HuH-7.5 (cell line): Measurements from ENCODE around the gene RAI1.

Experiments used
- DNase-seq: peaks from one replicate; pipeline ENCODE4 v3.0.0; 2011; ENCODE audit warnings: low spot score

Gene RAI1

DNA sequence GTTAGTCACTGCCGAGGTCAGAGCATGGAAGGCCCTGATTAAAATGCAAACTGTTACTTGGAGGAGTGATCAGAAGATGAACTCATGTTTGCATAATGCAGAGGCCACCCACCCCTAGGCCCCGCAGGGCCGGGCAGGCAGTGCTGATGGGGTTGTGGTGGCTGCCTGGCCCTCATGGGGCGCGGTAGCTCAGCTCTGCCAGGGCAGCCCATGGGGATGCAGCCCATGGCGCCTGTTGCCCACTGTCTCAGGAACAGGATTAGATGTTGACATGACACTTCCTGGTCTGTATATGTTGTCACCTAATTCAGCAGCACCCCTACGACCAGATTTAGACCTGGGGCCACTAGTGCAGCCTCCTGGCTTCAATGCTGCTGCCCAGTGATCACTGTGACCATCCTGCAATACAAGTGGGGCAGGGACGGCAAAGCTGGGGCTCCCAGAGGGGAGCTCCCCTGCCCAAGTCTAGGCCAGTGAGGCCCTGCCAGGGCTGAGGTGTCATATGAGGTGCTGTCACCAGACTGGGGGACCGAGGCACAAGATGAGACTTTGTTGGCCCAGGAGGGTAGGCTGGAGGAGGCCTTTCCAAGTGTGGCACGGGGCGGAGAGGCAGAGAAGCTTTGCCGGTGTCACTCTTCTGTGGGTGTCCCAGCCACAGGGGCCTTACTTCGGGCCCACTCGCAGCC is 49.1 kb downstream of the RAI1 start:
- DNase-seq: no peak

DNA sequence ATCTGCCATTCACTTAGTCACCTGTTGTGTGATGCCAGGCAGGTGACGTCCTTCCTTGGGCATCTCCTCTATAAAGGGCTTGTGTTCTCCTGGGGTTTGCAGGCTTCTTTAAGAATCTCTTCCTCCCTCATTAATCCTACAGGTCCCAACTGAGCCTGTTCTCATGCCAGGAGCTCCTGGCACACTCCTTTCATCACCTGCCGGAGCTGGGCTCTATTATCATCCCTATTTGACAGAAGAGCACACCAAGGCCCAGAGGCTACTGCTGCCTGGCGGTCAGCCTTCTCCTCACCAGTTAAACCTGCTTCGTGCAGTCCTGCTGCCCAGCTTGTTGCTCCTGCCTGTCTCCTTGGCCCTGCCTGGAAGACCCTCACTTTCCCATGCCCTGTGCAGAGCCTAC is 51.2 kb downstream of the RAI1 start:
- no peak for DNase-seq

DNA sequence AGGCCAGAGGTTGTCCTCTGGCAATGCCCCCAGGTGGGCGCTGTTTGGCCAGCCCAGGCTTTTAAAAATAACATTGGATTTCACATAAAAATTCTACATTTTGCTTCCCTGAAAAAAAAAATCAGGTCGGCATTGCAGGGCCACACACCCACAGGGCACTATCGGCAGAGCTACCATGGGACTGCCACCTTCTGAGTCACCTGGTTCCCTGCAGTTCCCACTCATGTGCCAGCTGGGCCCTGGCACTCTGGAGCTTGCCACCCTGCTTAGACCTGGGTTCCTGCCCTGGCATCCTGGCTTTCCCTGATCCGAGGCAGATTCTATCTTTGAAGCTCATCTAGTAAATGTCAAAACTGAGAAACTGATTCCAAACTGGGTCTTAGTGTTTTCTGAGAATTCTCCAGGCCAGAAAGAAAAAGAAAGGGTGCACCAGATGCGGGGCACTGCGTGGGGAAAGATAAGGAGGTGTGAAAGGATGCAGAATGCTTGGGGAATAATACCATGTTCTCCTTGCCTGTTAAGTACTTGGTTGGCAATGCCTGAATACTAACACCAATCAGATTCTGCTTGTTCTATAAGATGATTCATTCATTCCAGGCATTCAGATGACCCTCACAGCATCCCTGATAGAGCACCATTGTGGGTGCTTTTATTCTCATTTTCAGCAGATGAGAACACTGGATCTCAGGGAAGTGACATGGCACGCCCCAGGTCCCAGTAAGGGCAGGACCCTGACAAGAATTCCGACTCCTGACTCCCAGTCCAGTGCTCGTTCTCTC is 51.8 kb downstream of the RAI1 start:
- no peak for DNase-seq

DNA sequence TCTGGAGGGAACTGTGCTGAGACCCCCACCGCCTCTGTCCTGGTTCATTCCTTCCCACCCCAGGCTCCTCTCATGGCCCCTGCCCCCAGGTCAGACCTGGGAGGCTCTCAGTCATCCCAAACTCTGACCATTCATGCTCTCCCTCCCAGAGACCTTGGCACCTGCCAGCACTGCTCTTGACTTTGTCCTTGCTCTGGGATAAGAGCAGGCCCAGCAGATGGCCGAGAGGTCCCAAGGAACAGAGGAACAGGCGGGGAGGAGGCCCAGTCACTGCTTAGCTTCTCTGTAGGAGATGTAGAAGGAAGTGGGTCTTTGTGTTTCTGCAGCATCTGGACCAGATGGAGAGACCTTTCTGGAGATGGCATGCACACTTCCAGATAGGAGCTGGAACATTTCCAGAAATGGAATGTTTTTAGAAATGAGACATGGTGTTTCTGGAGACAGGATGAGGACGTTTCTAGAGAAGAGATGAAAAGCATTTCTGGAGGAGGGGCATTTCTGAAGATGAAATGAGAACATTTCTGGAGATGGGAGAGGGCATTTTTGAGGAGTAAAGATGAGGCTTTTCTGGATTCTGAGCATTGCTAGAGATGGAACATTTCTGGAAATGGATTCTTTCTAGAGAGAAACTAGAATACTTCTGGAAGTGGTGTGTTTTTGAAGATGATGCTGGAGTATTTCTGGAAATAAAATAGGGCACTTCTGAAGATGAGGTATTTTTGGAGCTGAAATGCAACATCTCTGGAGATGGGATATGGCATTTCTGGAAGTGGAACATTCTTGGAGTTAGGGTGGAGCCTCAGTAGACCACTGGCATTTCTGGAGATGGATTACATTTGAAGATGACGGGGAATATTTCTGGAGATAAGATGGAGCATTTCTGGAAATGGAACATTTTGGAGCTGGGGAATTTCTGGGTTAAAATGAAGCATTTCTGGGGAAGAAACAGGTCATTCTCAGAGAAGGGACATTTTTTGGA is 55.2 kb downstream of the RAI1 start:
- no peak for DNase-seq

DNA sequence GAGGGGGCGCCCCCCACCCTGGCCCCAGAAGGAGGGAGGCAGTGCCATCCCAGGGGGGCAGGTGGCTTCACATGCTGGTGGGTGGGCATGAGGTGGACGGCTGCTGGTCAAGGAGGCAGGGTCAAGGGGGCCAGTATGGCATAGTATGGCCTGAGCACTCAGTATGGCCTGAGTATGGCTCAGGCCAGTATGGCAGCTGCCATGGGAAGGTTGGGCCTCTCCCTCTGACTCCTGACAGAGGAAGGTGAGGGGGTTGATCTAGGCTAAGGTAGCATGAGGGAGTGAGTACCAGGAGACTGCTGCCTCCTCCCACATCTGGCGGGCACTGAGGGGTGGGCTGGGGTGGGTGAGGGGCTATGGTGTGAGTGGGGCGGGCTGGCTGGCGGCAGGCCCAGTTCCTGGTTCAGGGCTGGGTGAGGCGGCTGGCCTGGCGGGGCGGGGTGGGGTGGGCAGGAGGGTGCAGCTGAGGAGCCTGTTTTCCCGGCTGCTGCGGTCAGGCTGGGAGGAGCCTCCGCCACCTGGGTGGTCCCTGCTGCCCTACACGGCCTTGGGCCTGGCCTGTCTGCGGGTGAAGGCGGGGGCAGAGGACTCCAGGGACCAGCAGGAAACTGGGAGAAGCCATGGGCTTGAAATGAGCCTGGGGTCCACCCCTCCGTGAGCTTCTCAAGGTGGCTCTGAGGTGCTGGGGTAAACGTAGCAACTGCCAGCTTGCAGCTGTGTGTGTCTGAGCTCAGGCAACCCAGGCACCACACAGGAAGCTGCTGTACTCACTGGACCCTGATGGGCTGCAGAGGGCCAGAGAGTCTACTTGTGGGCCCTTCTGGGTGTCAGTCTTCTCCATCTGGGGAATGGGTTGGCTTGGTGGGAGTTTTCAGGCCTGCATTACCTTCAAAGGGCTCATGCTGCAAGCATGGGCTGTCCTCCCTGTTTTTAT is 57.0 kb downstream of the RAI1 start:
- DNase-seq: no peak

DNA sequence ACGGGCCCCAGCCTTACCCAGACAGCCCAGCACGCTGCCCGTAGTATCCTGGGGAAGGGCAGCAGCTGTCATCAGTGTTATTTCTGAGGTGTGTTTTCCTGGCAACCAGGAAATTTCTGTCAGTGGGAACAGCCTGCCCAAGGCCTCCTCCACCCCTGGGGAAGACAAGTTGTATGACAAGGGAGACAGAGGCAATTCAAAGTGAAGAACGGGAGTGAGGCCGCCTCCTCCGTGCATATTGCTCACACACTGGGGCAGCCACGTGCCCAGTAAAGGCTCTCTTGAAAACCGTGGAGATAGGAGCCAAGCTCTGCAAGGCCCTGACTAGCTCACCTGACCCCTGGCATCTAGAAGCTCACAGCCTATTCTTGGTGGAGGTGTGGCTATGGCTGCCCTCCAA is 57.6 kb downstream of the RAI1 start:
- no peak for DNase-seq

DNA sequence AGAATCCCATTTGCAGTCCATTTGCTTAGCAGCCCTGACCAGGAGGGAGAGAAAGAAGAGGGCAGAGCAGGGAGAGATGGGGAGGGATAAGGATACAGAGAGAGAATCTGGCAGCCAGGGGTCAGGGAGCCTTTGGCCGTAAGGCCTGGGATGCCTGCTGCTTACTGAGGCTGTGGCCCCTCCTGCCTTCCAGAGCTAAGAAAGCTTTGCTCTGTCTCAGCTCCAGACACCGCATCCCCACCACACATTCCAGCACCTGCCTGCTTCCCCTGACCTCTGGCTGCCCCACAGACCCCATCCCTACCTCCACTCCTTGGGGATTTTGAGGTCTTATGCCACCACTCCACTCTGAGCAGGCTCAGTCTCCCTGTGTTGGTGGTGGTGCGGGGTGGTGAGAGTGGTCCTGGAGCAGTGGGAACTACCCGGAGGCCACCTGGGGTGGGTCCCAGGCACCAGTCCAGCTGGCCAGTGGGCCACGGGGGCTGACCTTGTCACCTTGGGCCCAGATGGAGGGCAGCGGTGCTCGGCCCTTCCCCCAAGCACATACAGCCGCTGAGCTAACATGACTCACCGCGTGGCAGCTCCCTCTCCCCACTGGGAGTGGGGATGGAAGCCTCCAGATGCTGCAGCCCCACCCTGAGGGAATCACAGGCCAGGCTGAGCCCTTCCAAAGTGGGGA is 58.3 kb downstream of the RAI1 start:
- no peak for DNase-seq

DNA sequence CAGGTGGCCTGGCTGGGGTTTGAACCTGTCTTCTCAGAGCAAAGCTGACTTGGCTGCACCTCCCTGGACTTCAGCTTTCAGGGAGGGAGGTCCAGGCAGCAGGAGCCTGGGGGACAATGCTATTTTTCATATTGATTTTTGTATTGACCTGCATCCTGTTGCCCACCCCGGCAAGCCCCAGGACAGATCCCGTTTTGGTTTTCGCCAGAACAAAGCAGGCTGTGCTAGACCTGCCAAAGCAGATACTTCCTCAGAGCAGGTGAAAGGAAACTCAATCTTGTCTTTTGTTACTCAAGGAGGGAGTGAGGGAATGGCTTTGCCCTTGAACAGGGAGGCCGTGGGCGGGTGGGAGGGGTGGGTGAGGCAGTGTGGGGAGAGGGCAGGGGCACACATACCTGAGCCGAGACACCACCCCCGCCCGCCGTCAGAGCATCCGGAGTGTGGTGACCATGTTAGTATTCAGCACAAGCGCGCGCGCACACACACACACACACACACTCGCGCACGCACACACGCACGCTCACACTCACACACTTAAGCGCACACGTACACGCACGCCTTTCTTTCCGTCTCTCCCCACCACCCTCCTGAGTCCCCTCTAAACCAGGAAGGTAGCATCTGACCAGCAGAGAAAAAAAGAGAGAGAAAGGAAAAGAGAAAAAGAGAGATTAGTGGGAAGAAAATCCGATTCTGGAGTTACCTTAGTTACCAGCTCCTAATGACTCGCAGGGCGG is 59.5 kb downstream of the RAI1 start:
- no peak for DNase-seq

DNA sequence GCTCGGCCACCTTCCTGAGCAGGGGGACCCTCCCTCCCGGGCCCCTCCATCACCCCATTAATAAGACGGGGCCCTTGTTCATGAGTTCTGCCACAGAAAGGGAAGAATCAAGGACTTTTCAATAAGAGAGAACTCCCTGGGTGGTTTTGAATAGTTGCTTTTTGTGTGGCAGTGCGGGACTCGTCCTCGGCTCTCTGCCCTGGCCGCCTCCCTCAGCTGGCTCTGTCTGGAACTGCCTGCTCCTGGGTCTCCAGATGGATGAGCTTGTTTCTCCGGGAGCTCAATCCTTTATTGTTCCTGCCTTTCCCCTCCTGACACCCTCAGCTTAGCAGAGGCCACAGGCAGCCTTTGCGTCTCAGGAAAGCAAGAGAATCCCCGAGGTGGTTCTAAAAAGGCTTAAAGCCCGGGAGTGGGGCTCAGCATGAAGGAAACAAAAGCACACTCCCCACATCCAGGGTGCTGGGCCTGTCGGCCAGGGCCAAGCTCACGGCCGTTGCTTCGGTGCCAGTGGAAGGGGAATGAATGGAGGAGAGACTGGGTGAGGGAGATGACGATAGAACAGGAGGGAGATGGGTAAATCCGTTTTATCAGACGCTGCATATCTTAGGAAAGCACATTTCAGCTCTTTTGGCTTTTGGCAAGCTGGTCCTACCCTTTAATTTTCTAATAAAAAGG is 60.2 kb downstream of the RAI1 start:
- no peak for DNase-seq

DNA sequence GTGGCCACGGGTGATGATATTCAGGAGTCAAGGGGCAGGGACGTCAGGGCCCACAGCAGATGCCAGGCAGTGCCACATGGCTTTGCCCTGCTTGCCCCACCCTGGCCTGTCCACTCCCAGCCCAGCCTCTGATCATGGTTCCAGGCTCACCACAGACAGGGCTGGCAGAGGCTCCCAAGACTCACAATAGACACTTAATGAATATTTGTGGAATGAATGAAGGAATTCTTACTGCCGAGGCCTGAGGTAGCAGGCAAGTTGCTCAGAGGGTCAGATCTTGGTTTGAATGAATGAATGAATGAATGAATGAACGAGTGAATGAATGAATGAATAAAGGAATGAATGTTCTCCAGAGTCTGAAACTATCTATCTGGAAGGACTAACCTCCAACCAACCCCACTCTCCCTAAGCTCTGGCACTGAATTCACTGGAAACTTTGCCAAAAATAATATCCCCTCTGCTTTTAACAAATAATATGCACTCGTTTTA is 60.9 kb downstream of the RAI1 start:
- DNase-seq: no peak

DNA sequence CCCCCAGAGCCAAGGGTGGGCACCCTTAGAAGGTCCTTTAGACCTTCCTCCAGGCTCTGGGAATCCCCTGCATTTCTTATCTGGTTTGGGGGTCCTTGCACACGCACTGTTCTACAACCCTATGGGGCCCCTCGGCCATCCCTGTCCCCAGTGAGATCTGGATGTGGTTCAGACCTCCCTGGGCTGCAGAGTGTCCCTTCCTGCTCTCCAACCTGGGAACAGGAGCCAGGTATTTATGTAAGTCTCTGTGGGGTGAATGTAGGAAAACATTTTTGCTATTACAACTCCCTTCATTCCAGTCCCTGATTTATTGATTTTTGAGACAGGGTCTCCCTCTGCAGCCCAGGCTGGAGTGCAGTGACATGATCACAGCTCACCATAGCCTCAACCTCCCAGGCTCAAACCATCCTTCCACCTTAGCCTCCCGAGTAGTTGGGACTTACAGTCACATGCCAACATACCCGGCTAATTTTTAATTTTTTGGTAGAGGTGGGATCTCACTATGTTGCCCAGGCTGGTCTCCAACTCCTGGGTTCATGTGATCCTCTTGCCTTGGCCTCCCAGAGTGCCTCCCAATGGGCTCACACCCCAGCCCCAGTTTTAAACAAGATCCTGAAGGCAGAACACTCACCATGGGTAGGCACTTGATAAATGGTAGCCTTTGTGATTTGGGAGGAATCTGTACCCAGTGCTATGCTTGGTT is 61.6 kb downstream of the RAI1 start:
- DNase-seq: no peak

DNA sequence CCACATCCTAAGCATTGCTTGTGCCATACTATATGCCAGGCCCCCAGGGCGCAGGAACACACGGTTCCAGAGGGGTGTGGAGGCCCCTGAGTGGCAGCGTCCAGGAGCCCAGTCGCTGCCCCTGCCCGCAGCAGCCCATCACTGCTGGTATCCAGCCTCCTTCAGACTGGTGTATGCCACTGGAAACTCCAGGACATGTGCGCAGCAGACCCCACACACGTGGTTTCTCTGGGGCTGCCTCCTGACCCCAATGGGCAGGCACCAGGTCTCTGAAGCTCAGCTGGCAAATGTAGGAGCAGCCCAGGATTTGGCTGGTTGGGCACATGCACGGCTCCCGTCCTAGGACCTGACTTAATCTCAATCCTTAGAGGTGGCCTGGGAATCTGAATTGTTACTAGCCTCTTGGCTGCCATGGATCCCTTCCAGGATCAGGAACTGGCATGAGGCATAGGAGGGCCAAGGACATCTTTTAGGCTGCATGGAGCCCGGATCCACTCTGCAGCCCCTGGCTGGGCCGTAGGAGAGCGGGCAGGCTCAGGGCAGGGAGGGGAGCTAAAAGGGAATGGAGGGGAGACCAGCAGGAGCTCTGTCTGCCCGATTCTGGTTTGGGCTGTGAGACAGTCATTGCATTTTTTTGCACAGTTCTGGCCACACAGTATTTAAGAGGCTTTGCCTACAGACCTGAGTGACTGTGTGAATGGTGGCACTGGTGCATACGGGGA is 62.3 kb downstream of the RAI1 start:
- no peak for DNase-seq

DNA sequence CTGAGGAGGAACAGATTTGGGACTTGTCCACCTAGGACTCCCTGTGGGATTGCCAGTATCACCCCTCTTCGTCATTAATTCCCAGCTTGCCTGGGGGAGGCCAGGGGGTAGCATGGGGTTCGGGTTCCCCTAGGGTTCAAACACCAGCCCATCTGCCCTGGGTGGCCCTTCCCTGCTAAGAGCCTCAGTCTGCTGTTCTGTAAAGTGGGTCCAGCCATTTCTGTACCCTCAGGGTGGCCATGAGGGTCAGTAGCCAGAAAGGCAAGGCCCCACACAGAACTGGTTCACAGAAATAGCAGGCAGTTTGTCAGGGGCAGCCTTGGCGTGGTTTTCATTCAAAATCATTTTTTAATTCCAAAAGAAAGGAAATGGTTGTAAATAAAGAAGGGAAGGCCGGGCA is 62.9 kb downstream of the RAI1 start:
- no peak for DNase-seq

DNA sequence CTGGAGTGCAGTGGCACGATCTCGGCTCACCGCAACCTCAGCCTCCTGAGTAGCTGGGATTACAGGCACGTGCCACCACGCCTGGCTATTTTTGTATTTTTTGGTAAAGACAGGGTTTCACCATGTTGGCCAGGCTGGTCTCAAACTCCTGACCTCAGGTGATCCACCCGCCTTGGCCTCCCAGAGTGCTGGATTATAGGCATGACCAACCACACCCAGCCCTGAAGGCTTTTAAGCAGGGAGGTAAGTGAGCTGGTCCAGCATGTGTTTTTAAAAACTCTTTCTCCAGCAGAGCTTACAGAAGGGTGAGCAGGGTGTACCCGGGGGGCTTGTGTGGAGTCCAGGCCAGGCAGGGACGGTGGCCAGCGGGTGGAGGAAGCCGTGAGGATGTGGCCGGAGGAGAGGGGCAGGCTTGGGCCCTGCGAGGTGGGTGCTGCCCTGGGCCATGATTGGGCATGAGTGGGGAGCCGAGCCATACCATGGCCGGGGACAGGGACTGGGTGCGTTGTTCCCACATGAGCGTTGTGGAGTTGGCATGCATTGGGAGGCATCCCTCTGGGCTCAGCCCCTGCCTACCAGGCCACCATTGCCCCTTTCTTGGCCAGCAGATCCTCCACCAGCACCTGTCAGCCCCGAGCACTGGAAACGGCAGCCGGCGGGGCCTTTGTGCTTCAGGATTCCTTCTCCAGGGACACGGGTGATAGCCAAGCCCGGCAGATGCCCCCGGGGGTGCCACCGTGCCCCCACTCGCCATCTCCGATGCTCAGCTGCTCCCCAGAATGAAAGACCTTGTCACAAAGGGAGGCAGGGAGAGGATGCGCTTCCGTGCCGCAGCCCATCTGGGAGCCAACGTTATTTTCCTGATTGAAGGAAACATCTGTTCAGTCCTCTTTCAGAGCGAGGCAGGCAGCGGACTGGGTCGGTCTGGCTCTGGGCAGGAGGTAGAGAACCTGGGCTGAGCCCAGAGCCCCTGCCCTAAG is 64.5 kb downstream of the RAI1 start:
- DNase-seq: no peak

DNA sequence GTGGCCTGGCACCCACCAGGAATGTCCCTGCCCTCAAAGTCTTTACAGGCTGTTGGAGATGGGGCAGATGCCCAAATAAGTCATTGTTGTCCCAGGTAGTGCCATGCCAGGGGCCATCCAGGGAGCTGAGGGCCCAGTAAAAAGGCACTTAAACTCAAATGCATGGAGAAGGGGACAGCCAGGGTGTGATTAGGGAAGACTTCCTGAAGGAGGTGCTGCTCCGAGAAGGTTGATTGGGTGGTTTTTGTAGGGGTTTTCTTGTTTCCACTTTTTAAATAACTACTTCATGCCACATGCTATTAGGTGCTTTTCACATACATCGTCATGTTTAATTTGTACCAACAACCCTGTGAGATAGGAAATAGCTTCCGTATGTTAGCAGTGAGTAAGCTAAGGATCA is 66.9 kb downstream of the RAI1 start:
- DNase-seq: no peak

DNA sequence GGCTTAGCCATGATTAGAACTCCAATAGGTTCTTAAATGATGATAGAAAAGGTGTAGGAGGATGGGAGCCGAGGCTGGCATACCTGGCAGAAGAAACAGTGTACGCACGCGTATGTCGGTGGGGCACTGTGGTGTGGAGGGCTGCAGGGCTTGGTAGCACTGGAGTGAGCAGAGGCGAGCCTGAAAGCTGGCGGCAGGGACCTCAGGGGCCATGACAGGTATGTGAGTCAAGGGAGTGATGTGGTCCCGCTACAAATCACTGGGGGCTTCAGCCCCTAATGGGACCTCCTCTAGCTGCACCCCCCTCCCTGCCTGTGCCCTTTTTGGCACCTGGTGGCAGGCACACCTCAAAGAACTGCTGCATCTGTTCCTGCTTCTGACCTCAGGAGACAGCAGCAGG is 67.3 kb downstream of the RAI1 start:
- DNase-seq: no peak
